HEK293 (cell line): ENCODE results near the gene KLRC4.
A peak's percentile ranks its signal among the peaks of the same experiment; 100 is the strongest.

Experiments used
- ATF2 ChIP-seq: fragments of 450-650 bp; formaldehyde crosslinking; IDR thresholded peaks from 2 replicates; pipeline ENCODE4 v1.5.1; 2016; ENCODE audit warnings: missing biosample characterization, missing genetic modification characterization, low read depth
- BCL6B ChIP-seq: fragments of 450-650 bp; formaldehyde crosslinking; IDR thresholded peaks from 2 replicates; pipeline ENCODE4 v1.5.1; 2017; ENCODE audit warnings: missing biosample characterization, missing genetic modification characterization
- GFI1B ChIP-seq: fragments of 450-650 bp; formaldehyde crosslinking; IDR thresholded peaks from 2 replicates; pipeline ENCODE4 v1.5.1; 2016; ENCODE audit warnings: missing biosample characterization, missing genetic modification characterization
- GLI4 ChIP-seq: fragments of 450-650 bp; formaldehyde crosslinking; IDR thresholded peaks from 2 replicates; pipeline ENCODE4 v1.5.1; 2016; ENCODE audit warnings: missing biosample characterization, missing genetic modification characterization
- HOXC10 ChIP-seq: sonication (generic); formaldehyde crosslinking; IDR thresholded peaks from 2 replicates; pipeline ENCODE4 v1.8.1; 2023; ENCODE audit warnings: mild to moderate bottlenecking, missing genetic modification reagents
- KLF10 ChIP-seq: fragments of 450-650 bp; IDR thresholded peaks from 2 replicates; pipeline ENCODE4 v1.5.1; 2018; ENCODE audit warnings: missing biosample characterization, mild to moderate bottlenecking, missing genetic modification characterization
- MEIS1 ChIP-seq: sonication (generic); formaldehyde crosslinking; IDR thresholded peaks from 2 replicates; pipeline ENCODE4 v1.8.1; 2022; ENCODE audit warnings: missing genetic modification reagents, mild to moderate bottlenecking, borderline replicate concordance
- PRDM2 ChIP-seq: fragments of 450-650 bp; formaldehyde crosslinking; IDR thresholded peaks from 2 replicates; pipeline ENCODE4 v1.5.1; 2016; ENCODE audit warnings: missing biosample characterization, missing genetic modification characterization, borderline replicate concordance
- TRIM28 ChIP-seq: IDR thresholded peaks from 2 replicates; pipeline ENCODE4 v1.6.1; 2011; ENCODE audit warnings: low read length, control low read depth, borderline replicate concordance
- ZBTB48 ChIP-seq: fragments of 450-650 bp; formaldehyde crosslinking; IDR thresholded peaks from 2 replicates; pipeline ENCODE4 v1.5.1; 2016; ENCODE audit warnings: missing biosample characterization, missing genetic modification characterization
- ZBTB6 ChIP-seq: fragments of 450-650 bp; formaldehyde crosslinking; IDR thresholded peaks from 2 replicates; pipeline ENCODE4 v1.5.1; 2017; ENCODE audit warnings: missing biosample characterization, missing genetic modification characterization
- ZFP37 ChIP-seq: fragments of 450-650 bp; formaldehyde crosslinking; IDR thresholded peaks from 2 replicates; pipeline ENCODE4 v1.5.1; 2016; ENCODE audit warnings: missing biosample characterization, missing genetic modification characterization
- ZFP41 ChIP-seq: fragments of 450-650 bp; formaldehyde crosslinking; IDR thresholded peaks from 2 replicates; pipeline ENCODE4 v1.5.1; 2016; ENCODE audit warnings: missing biosample characterization, missing genetic modification characterization, borderline replicate concordance
- ZNF155 ChIP-seq: fragments of 450-650 bp; formaldehyde crosslinking; IDR thresholded peaks from 2 replicates; pipeline ENCODE4 v1.5.1; 2016; ENCODE audit warnings: missing biosample characterization, missing genetic modification characterization
- ZNF239 ChIP-seq: fragments of 450-650 bp; formaldehyde crosslinking; IDR thresholded peaks from 2 replicates; pipeline ENCODE4 v1.5.1; 2016; ENCODE audit warnings: missing biosample characterization, missing genetic modification characterization
- ZNF274 ChIP-seq, 2 experiments: fragments of 200-500 bp in 1 of 2; fragments of 450-650 bp in 1 of 2; sonication (Bioruptor generic) in 1 of 2; formaldehyde crosslinking in 1 of 2; IDR thresholded peaks; 2 replicates each; pipeline versions ENCODE4 v1.5.1 to v1.6.1; 2014 to 2016; ENCODE audit warnings: borderline replicate concordance in 1 of 2, inconsistent platforms in 1 of 2, low read length in 1 of 2, missing biosample characterization in 1 of 2, missing genetic modification characterization in 1 of 2
- ZNF302 ChIP-seq: fragments of 450-650 bp; formaldehyde crosslinking; IDR thresholded peaks from 2 replicates; pipeline ENCODE4 v1.5.1; 2016; ENCODE audit warnings: missing biosample characterization, missing genetic modification characterization, low read depth
- ZNF311 ChIP-seq: fragments of 450-650 bp; formaldehyde crosslinking; IDR thresholded peaks from 2 replicates; pipeline ENCODE4 v1.5.1; 2017; ENCODE audit warnings: missing biosample characterization, missing genetic modification characterization, borderline replicate concordance
- ZNF362 ChIP-seq: fragments of 450-650 bp; formaldehyde crosslinking; IDR thresholded peaks from 2 replicates; pipeline ENCODE4 v1.5.1; 2016; ENCODE audit warnings: missing biosample characterization, missing genetic modification characterization
- ZNF404 ChIP-seq: fragments of 450-650 bp; formaldehyde crosslinking; IDR thresholded peaks from 2 replicates; pipeline ENCODE4 v1.5.1; 2017; ENCODE audit warnings: missing biosample characterization, missing genetic modification characterization
- ZNF426 ChIP-seq: fragments of 450-650 bp; formaldehyde crosslinking; IDR thresholded peaks from 2 replicates; pipeline ENCODE4 v1.5.1; 2017; ENCODE audit warnings: missing biosample characterization, missing genetic modification characterization, mild to moderate bottlenecking, inconsistent platforms, moderate library complexity
- ZNF473 ChIP-seq: fragments of 450-650 bp; formaldehyde crosslinking; IDR thresholded peaks from 2 replicates; pipeline ENCODE4 v1.5.1; 2017; ENCODE audit warnings: missing biosample characterization, missing genetic modification characterization
- ZNF548 ChIP-seq: fragments of 450-650 bp; formaldehyde crosslinking; IDR thresholded peaks from 2 replicates; pipeline ENCODE4 v1.5.1; 2016; ENCODE audit warnings: missing biosample characterization, missing genetic modification characterization
- ZNF561 ChIP-seq: fragments of 450-650 bp; IDR thresholded peaks from 2 replicates; pipeline ENCODE4 v1.5.1; 2018; ENCODE audit warnings: missing biosample characterization, missing genetic modification characterization, borderline replicate concordance
- ZNF585B ChIP-seq: fragments of 450-650 bp; formaldehyde crosslinking; IDR thresholded peaks from 2 replicates; pipeline ENCODE4 v1.5.1; 2016; ENCODE audit warnings: missing biosample characterization, missing genetic modification characterization
- ZNF623 ChIP-seq: fragments of 450-650 bp; formaldehyde crosslinking; IDR thresholded peaks from 2 replicates; pipeline ENCODE4 v1.5.1; 2016; ENCODE audit warnings: missing biosample characterization, missing genetic modification characterization
- ZNF639 ChIP-seq: fragments of 450-650 bp; formaldehyde crosslinking; IDR thresholded peaks from 2 replicates; pipeline ENCODE4 v1.5.1; 2016; ENCODE audit warnings: missing biosample characterization, missing genetic modification characterization
- ZNF747 ChIP-seq: fragments of 450-650 bp; formaldehyde crosslinking; IDR thresholded peaks from 2 replicates; pipeline ENCODE4 v1.5.1; 2016; ENCODE audit warnings: missing biosample characterization, missing genetic modification characterization
- ZNF76 ChIP-seq: fragments of 450-650 bp; formaldehyde crosslinking; IDR thresholded peaks from 2 replicates; pipeline ENCODE4; 2016; ENCODE audit warnings: low read depth, missing biosample characterization, missing genetic modification characterization, borderline replicate concordance

The KLRC4 gene

GRCh38 chr12:10385166-10385613, 24.4 kb downstream of the KLRC4 start (continued):
- TF ChIP-seq TRIM28: no peak
- TF ChIP-seq GLI4: 0 out of 2 replicates have a peak, but pooled peaks have one; percentile 58
- TF ChIP-seq ZNF404 (tag by site-specific recombination): no peak
- TF ChIP-seq ZNF639 (tag by site-specific recombination): peak; percentile 86
- TF ChIP-seq HOXC10 (CRISPR knock-in tag): no peak
- TF ChIP-seq BCL6B (tag by site-specific recombination): peak; percentile 74; the same call in 1 of the 2 replicates
- TF ChIP-seq ZBTB6 (tag by site-specific recombination): no peak
- no peak for TF ChIP-seq ZNF548
- TF ChIP-seq ZNF473 (tag by site-specific recombination): no peak
- no peak for TF ChIP-seq MEIS1 (CRISPR knock-in tag)
- TF ChIP-seq ZNF426 (tag by site-specific recombination): no peak
- no peak for TF ChIP-seq ZNF623 (tag by site-specific recombination)
- TF ChIP-seq ZBTB48 (tag by site-specific recombination): no peak
- TF ChIP-seq ZNF585B: no peak
- TF ChIP-seq ZNF747 (tag by site-specific recombination): peak; percentile 80; the same call in 1 of the 2 replicates
- no peak for TF ChIP-seq ZFP41 (tag by site-specific recombination)
- TF ChIP-seq GFI1B: 0 out of 2 replicates have a peak, but pooled peaks have one; percentile 40
- TF ChIP-seq ZFP37 (tag by site-specific recombination): no peak
- TF ChIP-seq ZNF311 (tag by site-specific recombination): no peak; the same call in 1 of the 2 replicates
- TF ChIP-seq ZNF155 (tag by site-specific recombination): peak; percentile 60; the same call in 1 of the 2 replicates
- TF ChIP-seq ATF2 (tag by site-specific recombination): no peak
- no peak for TF ChIP-seq ZNF561
- TF ChIP-seq KLF10 (tag by site-specific recombination): no peak
- TF ChIP-seq ZNF239: no peak
- TF ChIP-seq ZNF76: no peak
- TF ChIP-seq PRDM2 (tag by site-specific recombination): no peak
- TF ChIP-seq ZNF302 (tag by site-specific recombination): no peak
- TF ChIP-seq ZNF362: peak; percentile 97
- TF ChIP-seq ZNF274 (IDR thresholded peaks at IDR 0.05; ENCODE audit: low read length): no peak
- TF ChIP-seq ZNF274 (tag by site-specific recombination; IDR thresholded peaks at IDR 0.05; ENCODE audit: borderline replicate concordance): no peak
